ENCODE results near the gene ZNF629.

Gene ZNF629

DNA sequence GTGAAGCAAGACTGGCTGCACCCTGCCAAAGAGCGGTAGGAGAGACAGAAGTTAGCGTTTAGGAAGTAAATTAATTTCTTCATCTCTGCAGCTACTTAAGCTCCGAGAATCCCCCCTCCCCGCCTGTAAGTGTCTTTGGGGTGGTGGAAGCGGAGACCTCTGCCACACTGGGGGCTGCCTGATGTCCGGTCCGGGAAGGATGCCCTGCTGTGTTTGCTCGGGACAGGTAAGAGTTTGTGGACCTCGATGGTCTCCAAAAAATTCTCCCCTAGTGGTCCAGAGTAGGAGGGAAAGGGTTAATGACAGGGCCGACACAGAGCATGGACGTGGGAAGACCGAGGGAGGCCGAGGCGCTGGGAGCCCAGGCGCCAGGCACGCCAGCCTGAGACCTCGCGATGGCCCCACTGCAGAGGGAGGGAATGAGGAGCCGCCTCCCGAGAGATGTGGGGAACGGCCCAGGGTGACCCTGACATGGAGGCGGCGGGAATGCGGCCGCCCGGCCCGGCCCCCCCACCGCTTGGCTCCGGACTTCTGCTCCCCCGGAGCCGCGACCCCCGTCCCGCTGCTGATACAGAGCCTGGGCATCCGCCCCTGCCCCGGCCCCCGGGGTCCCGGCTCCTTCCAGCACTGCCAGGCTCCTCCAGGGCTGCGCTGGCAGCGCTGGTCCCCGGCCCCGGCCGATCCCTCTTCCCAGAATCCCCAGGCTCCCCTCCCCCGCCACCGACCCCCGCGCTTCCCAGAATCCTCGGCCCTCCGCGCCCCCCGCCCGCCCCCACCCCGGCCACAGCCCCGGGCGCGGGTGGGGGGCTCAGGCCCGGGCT lies 680 bp downstream of the ZNF629 start:
- DNase-seq (ENCODE audit: low read depth): no peak

DNA sequence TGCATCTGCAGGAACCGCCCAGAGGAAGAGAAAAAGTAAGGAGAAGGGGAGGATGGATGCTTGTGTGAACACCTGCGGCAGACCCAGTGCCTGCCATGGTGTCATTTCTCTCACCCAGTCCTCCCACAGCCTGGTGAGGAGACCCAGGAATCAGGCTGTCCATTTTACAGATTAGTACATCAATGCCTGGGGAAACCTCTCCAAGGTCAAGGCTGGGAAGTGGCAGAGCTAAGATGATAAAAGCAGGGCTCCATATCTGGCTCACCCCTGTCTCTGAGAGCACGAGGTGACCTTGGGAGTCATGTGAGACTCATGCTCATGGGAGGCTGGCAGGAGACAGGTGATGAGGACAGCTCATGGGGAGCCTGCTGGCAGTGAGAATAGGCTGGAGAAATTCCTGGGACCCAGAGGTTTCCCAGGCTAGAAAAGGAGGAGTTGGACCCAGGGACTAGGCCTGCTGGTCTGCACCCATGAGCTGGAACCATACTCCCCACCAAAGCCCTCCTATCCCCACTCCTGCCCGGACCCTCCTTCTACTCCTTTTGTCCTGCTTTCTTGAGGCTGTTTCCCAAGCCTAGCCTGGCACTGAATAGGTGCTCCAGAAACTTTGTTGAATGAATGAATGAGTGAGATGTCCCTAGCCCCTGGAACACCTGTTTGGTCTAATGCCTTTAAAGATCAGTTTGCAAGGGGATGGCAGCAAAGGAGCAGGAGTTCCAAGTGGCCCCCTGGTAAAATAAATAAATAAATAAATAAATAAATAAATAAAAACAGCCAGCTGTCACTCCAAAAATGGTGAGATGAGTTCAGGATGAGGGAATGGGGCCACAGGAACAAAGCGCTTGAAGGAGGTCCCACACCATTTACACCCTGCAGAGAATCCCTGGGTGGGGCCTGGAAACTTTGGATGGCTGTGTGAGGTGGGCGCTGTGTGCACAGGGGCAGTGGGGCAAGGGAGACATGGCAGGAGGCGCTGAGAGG lies 1.6 kb downstream of the ZNF629 start:
- DNase-seq (ENCODE audit: low read depth): no peak

GRCh38 chr16:30784215-30784614 lies 2.8 kb downstream of the ZNF629 start:
- DNase-seq (ENCODE audit: low read depth): no peak

GRCh38 chr16:30783280-30784109 lies 3.5 kb downstream of the ZNF629 start:
- no peak for DNase-seq (ENCODE audit: low read depth)

GRCh38 chr16:30782486-30783279 lies 4.3 kb downstream of the ZNF629 start:
- DNase-seq (ENCODE audit: low read depth): no peak

DNA sequence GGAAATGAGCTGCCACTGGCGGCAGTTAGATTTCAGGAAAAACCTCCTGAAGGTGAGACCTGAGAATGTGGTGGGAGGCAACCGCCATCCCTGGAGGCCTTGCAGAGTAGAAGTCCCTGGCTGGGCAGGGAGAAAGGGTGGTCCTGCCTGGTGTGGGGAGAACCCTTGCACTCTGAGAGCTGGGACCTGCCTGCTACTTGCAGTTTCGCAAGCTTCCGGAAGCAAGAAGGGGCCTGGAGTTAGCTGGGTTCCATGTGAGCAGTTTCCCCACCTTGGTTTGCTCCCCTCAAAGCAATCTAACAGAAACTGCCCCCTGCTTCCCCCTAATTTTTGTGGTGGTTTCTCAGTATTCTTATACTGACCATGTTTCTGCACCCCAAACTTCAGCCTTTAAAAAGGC lies 6.5 kb downstream of the ZNF629 start:
- DNase-seq (ENCODE audit: low read depth): no peak

DNA sequence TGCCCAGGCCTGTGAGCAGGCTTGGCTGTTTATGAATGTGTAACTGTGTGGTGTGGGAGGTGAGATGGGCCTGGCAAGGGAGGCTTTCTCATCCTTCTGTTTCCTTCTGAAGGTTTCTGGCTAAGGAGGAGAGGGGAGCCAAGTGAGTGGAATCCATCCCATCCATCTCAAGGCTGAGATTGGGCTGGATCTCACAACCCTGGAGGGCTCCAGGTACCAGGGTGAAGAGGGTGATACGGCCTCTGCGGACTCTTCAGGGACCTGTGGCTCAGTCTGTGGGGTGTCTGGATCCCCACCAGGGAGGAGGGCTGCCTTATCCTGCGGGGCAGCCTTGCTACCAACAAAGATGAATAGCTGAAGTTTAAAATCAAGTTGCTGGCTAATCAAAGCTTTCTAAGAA lies 7.0 kb downstream of the ZNF629 start:
- no peak for DNase-seq (ENCODE audit: low read depth)

GRCh38 chr16:30779596-30779995 lies 7.4 kb downstream of the ZNF629 start:
- DNase-seq (ENCODE audit: low read depth): no peak

DNA sequence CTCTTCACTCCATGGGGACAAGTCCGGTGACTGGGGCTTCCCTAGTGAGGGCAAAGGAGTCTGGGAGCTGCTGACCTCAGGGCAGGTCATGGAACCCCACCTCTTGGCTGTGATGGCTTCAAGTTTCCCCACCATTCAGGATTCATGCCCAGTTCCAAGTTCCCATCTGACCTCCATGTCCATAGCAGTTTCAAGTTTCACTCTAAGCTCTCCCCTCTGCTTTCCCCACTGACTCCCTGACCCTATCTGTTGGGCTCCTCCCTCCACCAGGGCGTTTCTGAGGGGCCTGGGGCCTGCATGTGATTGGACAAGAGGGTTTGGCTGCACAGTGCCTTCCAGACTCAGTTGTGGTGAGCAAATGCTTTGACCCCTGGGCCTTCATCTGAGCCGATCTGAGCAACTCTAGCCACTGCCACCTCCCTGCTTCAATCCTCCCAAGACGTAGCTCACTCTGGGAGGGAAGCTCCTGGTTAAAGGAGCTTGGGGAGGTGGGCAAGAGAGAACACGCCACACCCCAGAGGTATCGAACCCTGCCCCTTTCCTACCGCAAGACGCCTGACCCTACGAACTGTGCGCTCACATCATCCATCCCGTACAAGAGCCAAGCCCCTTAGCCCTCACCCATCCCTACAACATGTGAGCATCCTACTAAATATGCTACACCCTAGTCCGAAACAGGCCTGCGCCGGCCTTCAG lies 8.3 kb downstream of the ZNF629 start:
- DNase-seq (ENCODE audit: low read depth): no peak

DNA sequence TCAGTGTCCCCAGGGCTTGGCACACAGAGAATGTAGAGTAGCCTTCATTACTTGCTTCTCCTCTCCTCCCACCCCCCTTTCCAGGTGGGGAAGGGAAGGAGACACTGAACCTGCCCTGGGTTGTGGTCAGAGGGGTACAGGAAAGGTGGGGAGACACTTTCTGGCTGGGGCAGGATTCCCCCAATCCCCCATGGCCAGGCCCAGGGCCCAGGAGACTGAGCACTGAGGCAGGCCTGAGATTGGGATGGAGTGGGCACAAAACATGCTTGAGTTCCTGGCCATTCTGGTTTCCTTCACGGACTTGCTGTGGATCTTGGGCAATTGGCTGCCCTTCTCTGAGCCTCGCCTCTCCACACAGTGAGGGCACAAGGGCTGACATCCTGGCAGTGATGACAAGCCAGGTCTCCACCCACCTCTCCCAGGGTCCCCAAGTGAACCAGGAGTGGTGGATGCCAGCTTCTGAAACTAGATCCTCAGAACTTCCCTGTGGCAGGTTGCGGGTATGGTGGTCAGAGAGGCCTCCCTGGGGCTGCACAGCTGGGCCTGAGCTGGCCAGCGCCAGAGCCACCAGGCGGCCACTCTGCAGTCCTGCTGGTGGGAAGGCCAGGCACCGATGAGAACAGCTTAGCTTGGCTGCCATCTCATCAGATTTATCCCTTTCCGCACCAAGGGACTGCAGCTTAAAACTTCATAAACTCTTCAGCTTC lies 9.3 kb downstream of the ZNF629 start:
- no peak for DNase-seq (ENCODE audit: low read depth)

DNA sequence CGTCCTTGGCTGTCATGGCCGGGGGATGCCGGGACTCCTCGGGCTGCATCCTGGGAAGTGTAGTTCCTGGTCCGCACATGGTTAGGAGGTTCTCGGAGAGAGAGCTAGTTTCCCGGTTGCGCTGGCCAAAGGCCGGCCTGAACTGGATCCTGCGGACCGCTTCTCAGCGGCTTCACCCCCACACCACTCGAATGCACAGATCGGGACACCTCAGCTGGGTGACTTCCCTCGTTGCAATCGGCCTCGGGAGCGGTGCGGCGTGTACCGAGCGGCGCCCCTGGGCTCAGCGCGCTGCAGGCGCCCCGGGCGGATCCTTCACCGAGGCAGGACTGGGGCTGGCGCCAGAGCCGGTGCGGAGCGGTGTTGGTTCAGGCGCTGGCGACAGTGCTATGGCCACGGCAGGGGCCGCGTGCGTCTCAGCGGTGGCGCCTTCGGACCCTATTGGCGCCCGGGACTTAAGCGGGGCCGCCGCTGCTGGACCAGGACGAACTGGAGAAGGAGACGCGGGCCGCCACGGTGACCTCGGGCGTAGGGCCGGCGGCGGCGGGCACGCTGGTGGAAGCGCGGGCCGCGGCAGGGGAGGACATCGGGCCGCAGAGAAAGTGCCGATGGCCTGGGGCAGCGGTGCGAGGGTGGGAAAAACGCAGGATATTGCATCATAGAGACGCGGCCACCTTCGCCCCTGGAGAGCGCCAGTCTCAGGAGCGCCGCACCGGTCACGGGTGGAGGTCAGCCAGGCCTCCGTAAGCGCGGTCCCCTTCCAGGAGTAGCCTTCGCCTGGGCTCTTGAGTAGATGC lies 11.4 kb downstream of the ZNF629 start:
- peak; percentile 59 for DNase-seq (ENCODE audit: low read depth)

DNA sequence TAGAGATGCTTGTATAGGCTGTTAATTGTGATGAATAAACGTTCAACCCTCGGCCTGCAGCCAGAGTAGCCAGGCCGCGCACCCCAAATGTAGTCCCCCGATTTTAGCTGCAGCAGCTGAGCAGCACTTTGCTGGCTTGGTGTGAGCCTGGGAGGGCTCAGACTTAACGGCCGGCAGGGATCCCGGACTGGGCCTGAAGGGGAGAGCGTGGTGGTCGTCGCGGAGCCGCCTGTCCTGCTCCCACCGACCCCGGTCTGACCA lies 11.9 kb downstream of the ZNF629 start:
- DNase-seq (ENCODE audit: low read depth): no peak

GRCh38 chr16:30774367-30775130 lies 12.5 kb downstream of the ZNF629 start:
- DNase-seq (ENCODE audit: low read depth): no peak

GRCh38 chr16:30773826-30774225 lies 13.2 kb downstream of the ZNF629 start:
- DNase-seq (ENCODE audit: low read depth): no peak

DNA sequence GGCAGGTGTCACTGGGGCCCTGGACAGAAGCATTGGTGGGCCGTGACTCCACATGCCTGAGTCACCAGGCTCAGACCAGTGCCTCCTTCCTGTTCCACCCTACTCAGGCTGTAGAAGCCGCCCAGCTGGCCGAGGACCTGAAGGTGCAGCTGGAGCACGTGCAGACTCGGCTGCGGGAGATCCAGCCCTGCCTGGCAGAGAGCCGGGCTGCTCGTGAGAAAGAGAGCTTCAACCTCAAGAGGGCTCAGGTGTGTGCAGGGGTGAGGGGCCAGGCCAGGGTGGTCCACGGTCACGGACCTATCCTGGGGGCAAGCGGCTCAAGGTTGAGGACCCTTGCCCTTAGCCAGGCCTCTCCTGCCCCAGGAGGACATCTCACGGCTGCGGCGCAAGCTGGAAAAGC lies 15.3 kb downstream of the ZNF629 start:
- DNase-seq (ENCODE audit: low read depth): no peak

DNA sequence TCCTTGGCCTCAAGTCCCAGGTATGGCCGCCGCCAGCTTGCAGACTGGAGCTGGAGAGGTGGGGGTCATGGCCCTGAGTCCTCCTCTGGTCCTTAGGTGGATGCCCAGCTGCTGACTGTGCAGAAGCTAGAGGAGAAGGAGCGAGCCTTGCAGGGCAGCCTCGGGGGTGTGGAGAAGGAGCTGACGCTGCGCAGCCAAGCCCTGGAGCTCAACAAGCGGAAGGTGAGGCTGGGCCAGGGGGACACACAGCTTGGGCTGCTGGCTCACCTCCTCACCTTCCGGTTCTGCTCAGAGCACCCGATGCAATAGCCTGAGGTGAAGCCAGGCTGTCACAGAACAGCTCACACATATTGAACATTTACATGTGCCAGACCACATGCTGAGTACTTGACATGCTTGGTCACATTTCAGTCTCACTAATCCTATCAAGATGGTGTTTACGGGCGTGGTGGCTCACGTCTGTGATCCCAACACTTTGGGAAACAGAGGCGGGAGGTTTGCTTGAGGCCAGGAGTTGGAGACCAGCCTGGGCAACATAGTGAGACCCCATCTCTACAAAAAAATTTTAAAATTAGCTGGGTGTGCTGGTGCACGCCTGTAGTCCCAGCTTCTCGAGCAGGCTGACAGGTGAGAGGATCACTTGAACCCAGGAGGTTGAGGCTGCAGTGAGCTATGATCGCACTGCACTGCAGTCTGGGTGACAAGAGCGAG lies 17.5 kb downstream of the ZNF629 start:
- no peak for DNase-seq (ENCODE audit: low read depth)

- no peak for DNase-seq (ENCODE audit: low read depth)
Measured at GRCh38 chr16:30768583-30769181, 18.3 kb downstream of the ZNF629 start.

All from activated T-cell treated with anti-CD3 and anti-CD28 coated beads for 48 hours (primary cell).